GM18873 (cell line): ENCODE results near the gene ZSWIM4.
A peak's percentile ranks its signal among the peaks of the same experiment; 100 is the strongest.
"Not testable (repeated sequence)": the region's sequence is repeated elsewhere in the genome, so short reads cannot be mapped to it uniquely, and the experiment has no call there.

Experiments used
- ATAC-seq: cut with Tn5 transposase; IDR thresholded peaks from one replicate; pipeline ENCODE4 v1.9.1; 2021; ENCODE audit warnings: mild to moderate bottlenecking, moderate library complexity, moderate number of reproducible peaks; ENCODE audit not compliant: unreplicated experiment, low FRiP score

The ZSWIM4 gene

GRCh38 chr19:13794757-13795589 lies at the start of gene ZSWIM4:
ZSWIM4 (plus strand) TSS chr19:13795443; CDS start chr19:13795649, 206 bp downstream.
- peak; percentile 89 for ATAC-seq

DNA sequence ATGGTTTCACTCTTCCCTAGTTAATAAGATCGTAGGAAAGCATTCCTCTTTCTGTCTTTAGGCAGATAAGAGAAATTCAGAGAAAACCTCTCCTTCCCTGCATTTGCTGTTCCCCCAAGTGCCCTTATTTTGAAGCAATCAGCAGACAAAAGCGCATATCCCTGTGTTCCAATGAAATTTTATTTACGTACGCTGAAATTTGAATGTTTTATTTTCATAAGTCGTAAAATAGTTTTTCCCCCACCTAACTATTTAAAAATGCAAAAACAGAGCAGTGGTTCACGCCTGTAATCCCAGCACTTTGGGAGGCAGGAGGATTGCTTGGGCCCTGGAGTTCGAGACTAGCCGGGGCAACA lies 48.2 kb upstream of the ZSWIM4 start:
- ATAC-seq, result no peak

DNA sequence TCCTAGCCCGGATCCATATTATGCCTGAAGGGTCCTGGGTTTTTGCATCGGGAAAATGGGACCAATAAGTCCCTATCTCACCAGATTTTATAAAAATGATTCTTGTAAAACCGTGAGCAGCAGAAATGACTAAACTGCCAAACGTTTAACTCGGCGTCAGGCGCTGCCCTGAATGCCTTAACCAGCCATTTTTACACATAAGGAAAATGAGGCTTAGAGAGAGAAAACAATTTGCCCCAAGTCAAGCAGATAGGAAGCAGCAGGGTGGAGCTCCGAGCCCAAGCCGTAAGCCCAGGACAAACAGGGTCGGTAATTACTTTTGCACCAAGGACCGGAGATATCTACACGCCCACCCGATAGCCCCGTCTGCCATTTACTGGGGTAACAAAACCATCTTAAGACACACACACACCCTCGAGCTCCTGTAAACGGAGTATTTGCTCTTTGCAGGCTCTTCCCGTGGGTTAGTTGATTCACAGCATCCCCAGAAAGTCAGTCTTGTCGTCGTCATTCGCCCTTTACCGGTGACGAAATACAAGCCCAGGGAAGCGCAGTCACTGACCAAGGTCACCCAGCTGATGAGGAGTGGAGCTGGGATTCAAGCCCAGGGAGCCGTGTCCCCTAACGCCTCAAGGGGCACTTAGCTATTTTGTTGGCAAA lies 46.9 kb upstream of the ZSWIM4 start:
- ATAC-seq, result no peak

DNA sequence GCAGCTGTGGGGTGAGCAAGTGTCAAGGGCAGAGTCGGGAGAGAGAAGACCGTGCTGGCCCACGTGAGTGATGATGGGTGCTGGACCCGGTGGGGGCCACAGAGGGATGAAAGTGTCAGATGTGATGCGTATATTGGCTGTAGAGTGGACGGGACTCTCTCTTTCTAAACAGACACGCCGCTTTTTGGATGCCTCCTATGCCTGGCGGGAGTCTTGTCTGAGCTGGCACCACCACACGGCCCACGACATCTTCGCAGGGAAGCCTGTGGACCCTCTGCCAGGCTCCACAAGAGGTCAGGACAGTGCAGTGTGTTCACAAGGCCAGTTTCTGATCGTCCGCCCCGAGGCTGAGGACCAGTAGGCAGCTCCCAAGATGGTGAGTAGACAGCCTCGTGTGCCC lies 43.8 kb upstream of the ZSWIM4 start:
- no peak for ATAC-seq

DNA sequence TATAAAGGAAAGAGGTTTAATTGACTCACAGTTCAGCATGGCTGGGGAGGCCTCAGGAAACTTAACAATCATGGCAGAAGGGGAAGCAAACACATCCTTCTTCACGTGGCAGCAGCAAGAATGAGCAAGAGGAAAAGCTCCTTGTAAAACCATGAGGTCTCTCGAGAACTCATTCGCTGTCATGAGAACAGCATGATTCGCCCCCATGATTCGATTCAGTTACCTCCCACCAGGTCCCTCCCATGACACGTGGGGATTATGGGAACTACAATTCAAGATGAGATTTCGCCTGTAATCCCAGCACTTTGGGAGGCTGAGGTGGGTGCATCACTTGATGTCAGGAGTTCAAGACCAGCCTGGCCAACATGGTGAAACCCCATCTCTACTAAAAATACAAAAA lies 41.6 kb upstream of the ZSWIM4 start:
- not testable (repeated sequence) for ATAC-seq

DNA sequence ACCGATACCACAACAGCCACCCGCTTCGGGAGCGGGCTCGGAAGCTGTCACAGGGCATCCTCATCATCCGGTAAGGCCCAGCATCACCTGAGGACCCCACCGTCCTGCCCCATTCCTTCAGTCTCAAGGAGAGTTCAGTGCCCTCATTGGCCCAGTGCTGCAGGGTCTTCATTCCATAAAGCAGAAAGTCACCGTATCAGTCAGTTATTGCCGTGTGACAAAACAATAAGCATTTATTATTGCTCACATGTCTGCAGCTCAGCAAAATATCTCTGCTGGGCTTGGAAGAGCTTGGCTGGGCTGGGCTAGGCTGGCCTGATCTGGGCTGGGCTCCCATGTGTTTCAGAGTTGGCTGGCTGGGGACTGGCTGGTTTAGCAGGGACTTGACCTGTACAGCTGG lies 39.0 kb upstream of the ZSWIM4 start:
- no peak for ATAC-seq

DNA sequence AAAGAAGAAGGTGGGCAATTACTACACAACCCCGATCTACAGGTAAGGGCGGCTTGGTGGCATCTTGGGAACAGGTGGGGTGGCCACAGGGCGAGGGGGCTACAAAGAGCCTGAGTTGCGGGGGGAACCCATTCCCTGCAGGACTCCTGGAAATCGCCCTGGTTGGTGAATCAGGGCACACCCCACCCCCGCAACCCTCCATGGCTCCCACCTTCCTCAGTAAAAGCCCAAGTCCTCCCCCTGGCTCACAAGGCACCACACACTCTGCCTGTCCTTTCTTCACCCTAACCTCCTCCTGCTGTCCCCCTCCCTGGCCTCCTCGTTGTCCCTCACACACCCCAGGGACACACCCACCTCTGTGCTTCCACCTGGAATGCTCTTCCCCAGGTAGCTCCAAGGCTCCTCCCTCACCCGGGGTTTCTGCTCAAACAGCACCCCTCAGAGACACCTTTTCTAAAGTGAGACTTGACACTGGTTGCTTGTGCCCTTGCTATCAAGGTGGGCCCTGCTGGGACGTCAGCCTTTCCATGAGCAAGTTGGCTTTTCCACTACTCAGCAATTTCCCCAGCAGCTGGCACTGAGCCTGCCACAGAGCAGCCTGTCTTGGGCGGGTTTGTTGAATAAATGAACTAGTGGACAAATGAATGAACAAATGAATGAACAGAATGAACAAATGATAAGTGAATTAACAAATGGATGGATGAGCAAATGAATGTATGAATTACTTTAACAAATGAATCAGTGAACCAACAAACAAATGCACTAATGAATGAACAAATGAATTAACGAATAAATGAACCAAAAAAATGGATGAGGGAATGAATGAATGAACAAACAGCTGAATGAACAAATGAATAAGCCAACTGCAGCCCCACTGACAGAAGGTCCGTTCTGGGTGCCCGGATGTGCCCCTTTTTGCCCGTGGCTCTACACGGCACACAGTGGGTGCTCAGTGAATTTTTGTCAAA lies 37.2 kb upstream of the ZSWIM4 start:
- no peak for ATAC-seq

GRCh38 chr19:13758795-13759194 lies 36.4 kb upstream of the ZSWIM4 start:
- ATAC-seq, result no peak

GRCh38 chr19:13761423-13761822 lies 33.8 kb upstream of the ZSWIM4 start:
- ATAC-seq, result no peak

DNA sequence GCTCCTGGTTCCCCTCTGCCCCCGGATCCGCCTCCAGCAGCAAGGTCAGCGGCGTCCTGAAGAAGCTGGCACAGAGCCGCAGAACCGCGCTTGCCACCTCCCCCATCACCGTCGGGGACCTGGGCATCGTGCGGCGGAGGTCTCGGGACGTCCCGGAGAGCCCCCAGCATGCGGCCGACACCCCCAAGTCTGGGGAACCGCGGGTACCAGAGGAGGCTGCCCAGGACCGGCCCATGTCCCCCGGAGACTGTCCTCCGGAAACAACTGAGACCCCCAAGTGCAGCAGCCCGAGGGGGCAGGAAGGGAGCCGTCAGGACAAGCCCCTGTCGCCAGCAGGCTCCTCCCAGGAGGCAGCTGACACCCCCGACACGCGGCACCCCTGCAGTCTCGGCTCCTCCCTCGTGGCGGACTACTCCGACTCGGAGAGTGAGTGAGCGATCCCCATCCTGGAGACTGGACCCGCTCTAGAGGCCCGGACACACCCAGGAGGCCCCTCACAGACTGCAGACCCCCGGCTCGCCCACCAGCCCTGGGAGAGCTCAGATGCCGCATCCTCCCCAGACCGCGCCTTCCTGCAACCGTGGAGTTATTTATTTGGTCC lies 32.5 kb upstream of the ZSWIM4 start:
- ATAC-seq, result no peak

DNA sequence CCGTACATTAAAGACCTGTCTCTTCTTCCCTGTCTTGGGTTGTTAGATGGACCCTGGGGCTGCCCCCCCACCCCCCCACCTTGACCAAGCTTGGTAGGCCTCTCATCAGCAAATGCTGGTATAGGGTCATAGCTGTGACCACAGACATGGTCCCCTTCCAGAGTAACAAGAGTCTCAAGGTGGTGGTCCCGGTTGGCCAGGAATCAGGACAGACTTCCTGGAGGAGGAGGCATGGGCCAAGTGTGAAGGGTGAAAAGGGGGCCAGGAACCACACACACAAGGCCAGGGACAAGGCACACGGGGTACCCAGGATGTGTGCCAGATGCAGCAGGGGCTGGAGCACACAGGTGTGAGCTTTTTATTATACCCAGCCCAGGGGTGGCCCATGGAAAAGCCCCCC lies 32.0 kb upstream of the ZSWIM4 start:
- ATAC-seq, result no peak

- no peak for ATAC-seq
These were observed 31.0 kb upstream of the ZSWIM4 start, which contains the start of gene MRI1 for GRCh38 chr19:13764101-13764807. MRI1 (plus strand) TSS chr19:13764522; CDS start chr19:13764589, 67 bp downstream.

- no peak for ATAC-seq
These were observed 30.3 kb upstream of the ZSWIM4 start for GRCh38 chr19:13764821-13765394.

GRCh38 chr19:13765395-13766094 lies 29.7 kb upstream of the ZSWIM4 start:
- ATAC-seq, result no peak

- ATAC-seq, result no peak
These were observed 29.2 kb upstream of the ZSWIM4 start for GRCh38 chr19:13766095-13766481.

GRCh38 chr19:13768510-13768909 lies 26.7 kb upstream of the ZSWIM4 start:
- no peak for ATAC-seq

DNA sequence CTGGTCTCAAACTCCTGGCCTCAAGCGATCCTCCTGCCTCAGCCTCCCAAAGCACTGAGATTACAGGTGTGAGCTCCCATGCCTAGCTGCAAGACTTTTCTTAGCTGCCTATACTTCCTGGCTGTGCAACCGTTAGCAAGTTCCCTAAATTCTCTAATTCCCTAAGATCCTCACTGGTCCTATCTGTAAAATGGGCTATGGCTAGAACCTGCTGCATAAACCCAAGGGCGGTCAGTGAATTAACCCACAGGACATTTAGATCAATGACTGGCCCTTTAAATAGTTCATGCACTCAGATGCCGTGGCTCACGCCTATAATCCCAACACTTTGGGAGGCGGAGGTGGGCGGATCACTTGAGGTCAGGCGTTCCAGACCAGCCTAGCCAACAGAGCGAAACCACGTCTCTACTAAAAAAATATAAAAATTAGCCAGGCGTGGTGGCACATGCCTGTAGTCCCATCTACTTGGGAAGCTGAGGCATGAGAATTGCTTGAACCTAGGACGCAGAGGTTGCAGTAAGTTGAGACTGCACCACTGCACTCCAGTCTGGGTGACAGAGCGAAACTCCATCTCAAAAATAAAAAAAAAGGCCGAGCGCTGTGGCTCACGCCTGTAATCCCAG lies 25.1 kb upstream of the ZSWIM4 start:
- no peak for ATAC-seq
